HepG2 (cell line): ENCODE measurements around the gene SLC2A14. TPM values are rescaled to one million over a fixed set of nuclear protein-coding genes. Genes with fewer than 3 reads are reported as not detected.
"Not testable (repeated sequence)": the region's sequence is repeated elsewhere in the genome, so short reads cannot be mapped to it uniquely, and the experiment has no call there.

Experiments used
- ATAC-seq: fragments of 200-7000 bp; cut with Tn5 transposase; 3 replicates; pipeline ENCODE4 v1.9.1; 2020; ENCODE audit warnings: mild to moderate bottlenecking, moderate library complexity
- BruUV-seq: library from RNA; stranded (reverse); fragments of 400-500 nt; replicated peaks from 2 replicates; lab custom pipeline; 2021; lab: Mats Ljungman, UMichigan
- CTCF ChIA-PET: fragments of 300-600 bp; formaldehyde crosslinking; extraction: SDS; loops from one replicate; lab custom pipeline; 2021; ENCODE audit warnings: low total read pairs, inconsistent platforms, low intra/inter-chr PET ratio; lab: Yijun Ruan, JAX
- POLR2A ChIA-PET: fragments of 350-600 bp; sonication (Branson Sonifier 250); formaldehyde crosslinking; loops from one replicate; lab custom pipeline; 2020; ENCODE audit warnings: antibody characterized with exemption, inconsistent platforms; lab: Yijun Ruan, JAX
- DNase-seq: peaks from one replicate; pipeline ENCODE4 v3.0.0-alpha.2; 2015; ENCODE audit warnings: low spot score
- FAIRE-seq: peaks from 3 replicates; lab custom pipeline; 2011; peaks lifted over from hg19 to GRCh38; lab: Jason Lieb, UNC
- H2AFZ ChIP-seq: one replicate; pipeline ENCODE4 v1.6.1; 2011; ENCODE audit warnings: low read length, inconsistent platforms
- H3K27ac ChIP-seq: fragments of 300-600 bp; 3 replicates; pipeline ENCODE4 v1.8.0; 2011; ENCODE audit warnings: mixed run types, mild to moderate bottlenecking, mixed read lengths, low read length, inconsistent platforms; ENCODE audit not compliant: insufficient read depth; ENCODE audit errors: extremely low read length
- H3K27me3 ChIP-seq, 2 experiments: fragments of 200-600 bp in 1 of 2; 2 replicates in 1 of 2; 3 replicates in 1 of 2; pipeline versions ENCODE4 v1.6.0 to v1.8.0; 2011; ENCODE audit warnings: low read length in 2 of 2, mild to moderate bottlenecking in 2 of 2, moderate library complexity in 2 of 2, inconsistent platforms in 1 of 2; ENCODE audit not compliant: insufficient read depth in 2 of 2, control insufficient read depth in 1 of 2
- H3K36me3 ChIP-seq, 2 experiments: fragments of 200-600 bp in 1 of 2; replicated peaks in 1 of 2; 2 replicates in 1 of 2; 3 replicates in 1 of 2; pipeline versions ENCODE4 v1.5.1 to v1.8.0; 2011; ENCODE audit warnings: low read length in 2 of 2, inconsistent platforms in 1 of 2; ENCODE audit not compliant: insufficient read depth in 2 of 2, control insufficient read depth in 1 of 2
- H3K4me1 ChIP-seq: 2 replicates; pipeline ENCODE4 v1.5.1; 2012; ENCODE audit warnings: low read length, inconsistent platforms; ENCODE audit not compliant: insufficient read depth
- H3K4me2 ChIP-seq: 2 replicates; pipeline ENCODE4 v1.6.0; 2011; ENCODE audit warnings: low read depth, low read length, inconsistent platforms
- H3K4me3 ChIP-seq, 3 experiments: fragments of 200-600 bp in 1 of 3; sonication (generic), shearing (Covaris generic) in 1 of 3; replicated peaks in 1 of 3; 2 replicates each; pipeline ENCODE4 v1.5.1; 2011 to 2016; ENCODE audit warnings: low read length in 3 of 3, inconsistent platforms in 2 of 3, low read depth in 2 of 3, mild to moderate bottlenecking in 2 of 3, control low read depth in 1 of 3, mixed read lengths in 1 of 3; ENCODE audit not compliant: insufficient read depth in 1 of 3
- H3K79me2 ChIP-seq: one replicate; pipeline ENCODE4 v1.6.1; 2011; ENCODE audit warnings: low read length, inconsistent platforms; ENCODE audit not compliant: insufficient read depth
- H3K9ac ChIP-seq: 2 replicates; pipeline ENCODE4 v1.6.0; 2011; ENCODE audit warnings: mild to moderate bottlenecking, low read depth, low read length, inconsistent platforms; ENCODE audit not compliant: insufficient read depth
- H3K9me3 ChIP-seq: 2 replicates; pipeline ENCODE4 v1.5.1; 2012; ENCODE audit warnings: mild to moderate bottlenecking, low read length
- H4K20me1 ChIP-seq: 2 replicates; pipeline ENCODE4 v1.6.0; 2011; ENCODE audit warnings: inconsistent platforms, mild to moderate bottlenecking, low read length, moderate library complexity; ENCODE audit not compliant: insufficient read depth
- POLR2A ChIP-seq, 2 experiments: IDR thresholded peaks; 2 replicates each; pipeline ENCODE4 v1.6.1; 2011; ENCODE audit warnings: low read depth in 2 of 2, low read length in 2 of 2, mild to moderate bottlenecking in 1 of 2, moderate library complexity in 1 of 2; ENCODE audit not compliant: insufficient read depth in 1 of 2
- WGBS: methylation state at CpG from one replicate; pipeline ENCODE4 v1.1.6; 2017; ENCODE audit warnings: low lambda C conversion rate; 5-methylcytosine and 5-hydroxymethylcytosine counted together
- in situ Hi-C: cut with HindIII; loops from 2 replicates; pipeline ENCODE4 v1.10.0; 2017; ENCODE audit warnings: low pct_unique_long_range_greater_than_20kb; ENCODE audit not compliant: extremely low pct_ligation_motif_present
- intact Hi-C: fragments of 100-400 bp; cut with micrococcal nuclease; formaldehyde crosslinking; loops from one replicate; pipeline ENCODE4 v1.10.0; 2022; ENCODE audit not compliant: unreplicated experiment
- polyA plus RNA-seq, 8 experiments: library from polyadenylated mRNA; depleted of rRNA in 3 of 8; stranded (reverse) in 7 of 8; unstranded in 1 of 8; fragments of >200 nt; fragmentation: Illumina TruSeq in 4 of 8; extraction: Trizol in 4 of 8; gene quantifications; 2 replicates each; pipeline versions ENCODE4 v1.2.1 to v1.2.3, GENCODE V29; 2011 to 2016; ENCODE audit warnings: low read depth in 4 of 8, missing spikeins in 1 of 8, mixed read lengths in 1 of 8; ENCODE audit not compliant: insufficient read depth in 1 of 8
- total RNA-seq, 5 experiments: library from RNA; depleted of rRNA; stranded (reverse); fragments of >200 nt; fragmentation: Illumina TruSeq; extraction: Trizol; gene quantifications; 2 replicates each; pipeline ENCODE4 v1.2.3, GENCODE V29; 2016; ENCODE audit warnings: low read depth in 1 of 5

Gene SLC2A14
- total and polyA plus RNA-seq, 2 of the 13 experiments (the other 11 are each of a cell fraction or from before 2014, with no cell fraction given), result 7.7 to 39.0 TPM

- FAIRE-seq, H3K27ac ChIP-seq, H3K79me2 ChIP-seq, ATAC-seq, intact Hi-C loops, DNase-seq, BruUV-seq, H3K9ac ChIP-seq, H3K4me3 ChIP-seq, in situ Hi-C loops, H3K9me3 ChIP-seq, CTCF ChIA-PET, H3K27me3 ChIP-seq, H2AFZ ChIP-seq, POLR2A ChIA-PET, H3K4me2 ChIP-seq: not testable (repeated sequence)
- 0 out of 4 replicates have a peak, but pooled peaks of 1 of the 2 experiments have one; percentile 17 for TF ChIP-seq POLR2A (IDR thresholded peaks at IDR 0.05; ENCODE audit: insufficient read depth in 1 of 2, low read depth in 2 of 2, low read length in 2 of 2)
- WGBS, result 94% methylated on average over 11 of the region's 12 CpGs
- Histone ChIP-seq H3K36me3 (peaks cover 15 to 44% of the 10 kb centered on the region in 2 experiments), H4K20me1 (peaks cover 12% of the 10 kb centered on the region; the same call in 1 of the 2 replicates), H3K4me1 (peaks cover 60% of the 10 kb centered on the region)
Measured at GRCh38 chr12:7921181-7921580, 48.5 kb upstream of the SLC2A14 start.

- H3K79me2 ChIP-seq, H2AFZ ChIP-seq, intact Hi-C loops, BruUV-seq, in situ Hi-C loops, H3K4me2 ChIP-seq, DNase-seq, H3K27ac ChIP-seq, H3K9me3 ChIP-seq, FAIRE-seq, H3K27me3 ChIP-seq, ATAC-seq, H3K9ac ChIP-seq, CTCF ChIA-PET, H3K4me3 ChIP-seq: not testable (repeated sequence)
- Histone ChIP-seq H4K20me1 (peaks cover 12% of the 10 kb centered on the region; the same call in 1 of the 2 replicates), H3K36me3 (peaks cover 6 to 23% of the 10 kb centered on the region in 2 experiments; a peak in 4 of 5 replicates), H3K4me1 (peaks cover 44% of the 10 kb centered on the region)
- 93% methylated on average over 7 of the region's 7 CpGs for WGBS
- POLR2A ChIA-PET, result interaction anchor here (1.1 kb wide), 1 partner anchor 15 kb away, joined by 4 read pairs; no protein-coding TSS in a partner anchor
Measured at GRCh38 chr12:7918268-7918590, 45.5 kb upstream of the SLC2A14 start.
